HCT116 (cell line): Measurements from ENCODE around the gene MAP3K4.

Experiments used
- CEBPB ChIP-seq: IDR thresholded peaks from 2 replicates; pipeline ENCODE4 v1.6.1; 2012; ENCODE audit warnings: low read depth
- EZH2 ChIP-seq: fragments of 200-600 bp; sonication (generic); IDR thresholded peaks from 2 replicates; pipeline ENCODE4 v1.6.1; 2017; ENCODE audit warnings: antibody characterized with exemption, mixed run types
- EZH2phosphoT487 ChIP-seq: fragments of 200-600 bp; IDR thresholded peaks from 2 replicates; pipeline ENCODE4 v1.6.1; 2018; ENCODE audit warnings: antibody characterized with exemption, borderline replicate concordance
- FOSL1 ChIP-seq: IDR thresholded peaks from 2 replicates; pipeline ENCODE4 v1.6.1; 2012; ENCODE audit warnings: low read depth
- POLR2A ChIP-seq: IDR thresholded peaks from 2 replicates; pipeline ENCODE4 v1.7.0; 2011; ENCODE audit warnings: borderline replicate concordance; ENCODE audit not compliant: insufficient read depth, insufficient read length; ENCODE audit errors: extremely low read depth
- RAD21 ChIP-seq: IDR thresholded peaks from 2 replicates; pipeline ENCODE4 v1.6.1; 2012; ENCODE audit warnings: low read depth, mild to moderate bottlenecking
- ZNF274 ChIP-seq: fragments of 200-500 bp; sonication (Bioruptor generic); IDR thresholded peaks from 2 replicates; pipeline ENCODE4 v1.6.1; 2014; ENCODE audit warnings: mild to moderate bottlenecking, low read depth, low read length, inconsistent platforms
- TF ChIP-seq, protein P1 (sequence below), 3 experiments: fragments of 200-600 bp in 1 of 3; sonication (generic) in 1 of 3; IDR thresholded peaks in 2 of 3; conservative IDR thresholded peaks in 1 of 3; 2 replicates each; pipeline ENCODE4 v1.5.1; 2012 to 2017; ENCODE audit warnings: low read depth in 2 of 3, low read length in 2 of 3, antibody characterized with exemption in 1 of 3, borderline replicate concordance in 1 of 3, control low read depth in 1 of 3, mild to moderate bottlenecking in 1 of 3, mixed read lengths in 1 of 3, mixed run types in 1 of 3, moderate library complexity in 1 of 3; ENCODE audit not compliant: insufficient read depth in 1 of 3
- TF ChIP-seq, protein P2 (sequence below): IDR thresholded peaks from 2 replicates; pipeline ENCODE4 v1.6.1; 2012

DNA sequence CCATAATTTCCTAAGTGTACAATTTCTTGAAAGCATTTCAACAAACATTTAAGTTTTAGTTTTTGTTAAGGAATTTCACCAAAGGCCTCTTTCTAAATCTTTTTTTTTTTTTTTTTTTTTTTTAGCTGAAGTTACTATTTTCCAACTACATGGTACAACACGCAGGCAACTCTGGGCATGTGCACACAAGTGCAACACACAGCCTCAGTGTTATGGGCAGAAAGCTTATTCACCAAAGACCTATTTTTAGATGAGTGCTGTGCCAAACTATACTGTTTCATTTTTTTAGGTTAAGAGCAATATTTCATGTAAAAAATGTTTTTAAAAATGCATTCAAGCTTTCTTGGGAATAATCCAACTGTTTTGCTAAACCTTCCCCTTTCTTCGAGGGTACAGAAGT, 42.0 kb upstream of the MAP3K4 start:
- TF ChIP-seq EZH2phosphoT487 (no peak), POLR2A (no peak), EZH2 (no peak), RAD21 (no peak), ZNF274 (no peak), CEBPB (no peak), FOSL1 (no peak)
- TF ChIP-seq, protein P1, sequence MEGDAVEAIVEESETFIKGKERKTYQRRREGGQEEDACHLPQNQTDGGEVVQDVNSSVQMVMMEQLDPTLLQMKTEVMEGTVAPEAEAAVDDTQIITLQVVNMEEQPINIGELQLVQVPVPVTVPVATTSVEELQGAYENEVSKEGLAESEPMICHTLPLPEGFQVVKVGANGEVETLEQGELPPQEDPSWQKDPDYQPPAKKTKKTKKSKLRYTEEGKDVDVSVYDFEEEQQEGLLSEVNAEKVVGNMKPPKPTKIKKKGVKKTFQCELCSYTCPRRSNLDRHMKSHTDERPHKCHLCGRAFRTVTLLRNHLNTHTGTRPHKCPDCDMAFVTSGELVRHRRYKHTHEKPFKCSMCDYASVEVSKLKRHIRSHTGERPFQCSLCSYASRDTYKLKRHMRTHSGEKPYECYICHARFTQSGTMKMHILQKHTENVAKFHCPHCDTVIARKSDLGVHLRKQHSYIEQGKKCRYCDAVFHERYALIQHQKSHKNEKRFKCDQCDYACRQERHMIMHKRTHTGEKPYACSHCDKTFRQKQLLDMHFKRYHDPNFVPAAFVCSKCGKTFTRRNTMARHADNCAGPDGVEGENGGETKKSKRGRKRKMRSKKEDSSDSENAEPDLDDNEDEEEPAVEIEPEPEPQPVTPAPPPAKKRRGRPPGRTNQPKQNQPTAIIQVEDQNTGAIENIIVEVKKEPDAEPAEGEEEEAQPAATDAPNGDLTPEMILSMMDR (IDR thresholded peaks at IDR 0.05 in 2 of 3, conservative IDR thresholded peaks at IDR 0.05 in 1 of 3; ENCODE audit: borderline replicate concordance in 1 of 3, insufficient read depth in 1 of 3, low read depth in 2 of 3, low read length in 2 of 3) = no peak
- TF ChIP-seq, protein P2, sequence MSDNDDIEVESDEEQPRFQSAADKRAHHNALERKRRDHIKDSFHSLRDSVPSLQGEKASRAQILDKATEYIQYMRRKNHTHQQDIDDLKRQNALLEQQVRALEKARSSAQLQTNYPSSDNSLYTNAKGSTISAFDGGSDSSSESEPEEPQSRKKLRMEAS = no peak
